Endodermal cell (in vitro differentiated cells): ENCODE measurements around the gene GZMB. TPM values are rescaled to one million over a fixed set of nuclear protein-coding genes. Genes with fewer than 3 reads are reported as not detected.
A peak's percentile ranks its signal among the peaks of the same experiment; 100 is the strongest.

Experiments
- DNase-seq: peaks from one replicate; pipeline ENCODE4 v3.0.0-alpha.2; 2017
- H3K27ac ChIP-seq: 2 replicates; pipeline ENCODE4 v1.5.1; 2013; ENCODE audit warnings: mild to moderate bottlenecking, low read depth, low read length, moderate library complexity
- H3K27me3 ChIP-seq: 2 replicates; pipeline ENCODE4 v1.6.1; 2013; ENCODE audit warnings: mild to moderate bottlenecking, low read length, moderate library complexity; ENCODE audit not compliant: insufficient read depth, control insufficient read depth, poor library complexity, severe bottlenecking
- H3K36me3 ChIP-seq: 2 replicates; pipeline ENCODE4 v1.7.0; 2013; ENCODE audit warnings: mild to moderate bottlenecking, low read length, moderate library complexity; ENCODE audit not compliant: control insufficient read depth, insufficient read depth
- H3K4me1 ChIP-seq: one replicate; pipeline ENCODE4 v1.7.0; 2013; ENCODE audit warnings: low read length; ENCODE audit not compliant: control insufficient read depth, insufficient read depth
- H3K4me3 ChIP-seq: 2 replicates; pipeline ENCODE4 v1.5.1; 2013; ENCODE audit warnings: mild to moderate bottlenecking, low read length, moderate library complexity
- H3K9ac ChIP-seq: 2 replicates; pipeline ENCODE4 v1.6.1; 2013; ENCODE audit warnings: mild to moderate bottlenecking, low read length, moderate library complexity; ENCODE audit not compliant: poor library complexity, severe bottlenecking; ENCODE audit errors: extremely low read depth
- H3K9me3 ChIP-seq: 2 replicates; pipeline ENCODE4 v1.6.1; 2013; ENCODE audit warnings: mild to moderate bottlenecking, low read length, moderate library complexity; ENCODE audit not compliant: control insufficient read depth
- H3K27ac Mint-ChIP-seq: 2 replicates; pipeline ENCODE4 v1.8.0; 2020; ENCODE audit warnings: mixed read lengths
- H3K27me3 Mint-ChIP-seq: 2 replicates; pipeline ENCODE4 v1.8.0; 2021; ENCODE audit warnings: mild to moderate bottlenecking, mixed read lengths; ENCODE audit not compliant: insufficient read depth
- H3K36me3 Mint-ChIP-seq: 2 replicates; pipeline ENCODE4 v1.8.0; 2020; ENCODE audit warnings: low read depth, mixed read lengths
- H3K4me1 Mint-ChIP-seq: 2 replicates; pipeline ENCODE4 v1.8.0; 2020; ENCODE audit warnings: mixed read lengths
- H3K4me3 Mint-ChIP-seq: 2 replicates; pipeline ENCODE4 v1.8.0; 2020; ENCODE audit warnings: mild to moderate bottlenecking, moderate library complexity, mixed read lengths
- H3K9me3 Mint-ChIP-seq: 2 replicates; pipeline ENCODE4 v1.8.0; 2020; ENCODE audit warnings: mild to moderate bottlenecking, mixed read lengths
- WGBS, 2 experiments: methylation state at CpG; one replicate each; pipeline versions ENCODE4 v1.1.5 to v1.1.7; 2013; ENCODE audit warnings: missing lambda C conversion rate in 2 of 2, mixed read lengths in 1 of 2; ENCODE audit not compliant: insufficient coverage in 1 of 2, insufficient read length in 1 of 2; 5-methylcytosine and 5-hydroxymethylcytosine counted together
- total RNA-seq, 2 donors: library from RNA; stranded (reverse); fragmentation: NEBNext Ultra II Directional in 1 of 2; extraction: Animal tissue kit (Norgen Biotek cat#: 25700) in 1 of 2; gene quantifications; 2 replicates in 1 of 2; 3 replicates in 1 of 2; pipeline ENCODE4 v1.2.1, GENCODE V29; 2021
- TF ChIP-seq, protein P1 (sequence below): fragments of 200-600 bp; sonication (generic); conservative IDR thresholded peaks from 2 replicates; pipeline ENCODE4 v1.5.0; 2021; ENCODE audit warnings: antibody characterized with exemption, mild to moderate bottlenecking

GZMB gene
- total RNA-seq, 2 donors from 2014 or later, result not detected

DNA sequence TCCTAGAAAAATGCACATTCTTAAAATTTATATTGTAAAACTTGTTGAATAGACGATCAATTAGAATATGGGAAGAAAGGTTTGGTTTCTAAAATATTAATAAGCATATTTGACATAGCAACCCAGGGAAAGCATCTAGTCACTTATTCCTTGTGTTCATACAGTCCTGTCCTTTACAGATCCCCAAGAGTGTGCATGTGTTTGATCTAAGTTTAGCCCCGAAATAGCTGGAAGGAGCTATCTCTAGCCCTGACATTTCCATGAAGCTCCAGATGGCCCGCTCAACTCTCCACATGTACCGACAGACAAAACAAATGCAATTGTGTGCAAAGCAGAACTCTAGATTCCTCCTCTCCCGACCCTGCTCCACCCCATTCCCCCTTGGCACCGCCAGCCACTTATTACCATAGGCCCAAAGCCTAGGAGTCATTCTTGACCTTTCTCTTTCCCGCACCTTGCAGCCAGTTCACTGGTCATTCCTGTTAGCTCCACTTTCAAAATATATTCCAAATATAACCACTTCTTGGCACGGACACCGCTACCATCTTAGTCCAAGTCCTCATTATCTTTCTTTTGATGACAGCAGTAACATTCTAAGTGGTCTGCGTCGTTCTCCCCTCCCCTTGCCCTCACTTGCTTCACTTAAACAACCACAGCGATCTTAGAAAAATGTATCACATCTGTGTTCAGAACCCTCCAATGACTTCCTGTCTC, 45.4 kb upstream of the GZMB start:
- Histone ChIP-seq H3K9ac (no peak overlapping the region), H3K9me3 (no peaks in the 10 kb centered on the region), H3K4me1 (no peaks in the 10 kb centered on the region), H3K27me3 (no peaks in the 10 kb centered on the region), H3K4me3 (no peak overlapping the region), H3K36me3 (no peaks in the 10 kb centered on the region), H3K27ac (no peak overlapping the region)
- WGBS, 2 experiments, result 75 to 79% methylated on average over 10 to 12 of the region's 12 CpGs
- peaks cover 2% of the 10 kb centered on the region for H3K4me1 Mint-ChIP-seq
- H3K27ac Mint-ChIP-seq, result no peak overlapping the region
- H3K36me3 Mint-ChIP-seq, result no peaks in the 10 kb centered on the region
- no peak overlapping the region for H3K4me3 Mint-ChIP-seq
- no peak for DNase-seq
- peaks cover 18% of the 10 kb centered on the region for H3K27me3 Mint-ChIP-seq
- TF ChIP-seq, protein P1, sequence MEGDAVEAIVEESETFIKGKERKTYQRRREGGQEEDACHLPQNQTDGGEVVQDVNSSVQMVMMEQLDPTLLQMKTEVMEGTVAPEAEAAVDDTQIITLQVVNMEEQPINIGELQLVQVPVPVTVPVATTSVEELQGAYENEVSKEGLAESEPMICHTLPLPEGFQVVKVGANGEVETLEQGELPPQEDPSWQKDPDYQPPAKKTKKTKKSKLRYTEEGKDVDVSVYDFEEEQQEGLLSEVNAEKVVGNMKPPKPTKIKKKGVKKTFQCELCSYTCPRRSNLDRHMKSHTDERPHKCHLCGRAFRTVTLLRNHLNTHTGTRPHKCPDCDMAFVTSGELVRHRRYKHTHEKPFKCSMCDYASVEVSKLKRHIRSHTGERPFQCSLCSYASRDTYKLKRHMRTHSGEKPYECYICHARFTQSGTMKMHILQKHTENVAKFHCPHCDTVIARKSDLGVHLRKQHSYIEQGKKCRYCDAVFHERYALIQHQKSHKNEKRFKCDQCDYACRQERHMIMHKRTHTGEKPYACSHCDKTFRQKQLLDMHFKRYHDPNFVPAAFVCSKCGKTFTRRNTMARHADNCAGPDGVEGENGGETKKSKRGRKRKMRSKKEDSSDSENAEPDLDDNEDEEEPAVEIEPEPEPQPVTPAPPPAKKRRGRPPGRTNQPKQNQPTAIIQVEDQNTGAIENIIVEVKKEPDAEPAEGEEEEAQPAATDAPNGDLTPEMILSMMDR, result no peak
- no peaks in the 10 kb centered on the region for H3K9me3 Mint-ChIP-seq

- Mint-ChIP-seq H3K9me3 (no peaks in the 10 kb centered on the region), H3K27ac (no peak overlapping the region), H3K27me3 (peaks cover 18% of the 10 kb centered on the region), H3K4me3 (no peak overlapping the region), H3K4me1 (peaks cover 2% of the 10 kb centered on the region), H3K36me3 (no peaks in the 10 kb centered on the region)
- no peaks in the 10 kb centered on the region for H3K27me3 ChIP-seq
- DNase-seq, result peak; percentile 90
- no peaks in the 10 kb centered on the region for H3K4me1 ChIP-seq
- no peaks in the 10 kb centered on the region for H3K9me3 ChIP-seq
- H3K9ac ChIP-seq, result no peak overlapping the region
- TF ChIP-seq, protein P1, result peak; percentile 100
- no peak overlapping the region for H3K27ac ChIP-seq
- no peaks in the 10 kb centered on the region for H3K36me3 ChIP-seq
- H3K4me3 ChIP-seq, result no peak overlapping the region
- 7 to 13% methylated on average over 5 to 9 of the region's 11 CpGs for WGBS, 2 experiments
Observed at GRCh38 chr14:24678801-24679247, 44.8 kb upstream of the GZMB start.

- no peaks in the 10 kb centered on the region for H3K36me3 Mint-ChIP-seq
- H3K4me3 ChIP-seq, result no peak overlapping the region
- no peak overlapping the region for H3K27ac ChIP-seq
- TF ChIP-seq, protein P1, result no peak
- peaks cover 18% of the 10 kb centered on the region for H3K27me3 Mint-ChIP-seq
- DNase-seq, result no peak
- no peaks in the 10 kb centered on the region for H3K9me3 Mint-ChIP-seq
- H3K27ac Mint-ChIP-seq, result no peak overlapping the region
- H3K4me1 Mint-ChIP-seq, result peaks cover 2% of the 10 kb centered on the region
- no peaks in the 10 kb centered on the region for H3K27me3 ChIP-seq
- no peak overlapping the region for H3K4me3 Mint-ChIP-seq
- no peaks in the 10 kb centered on the region for H3K4me1 ChIP-seq
- WGBS, 2 experiments, result 100% methylated on average over 1 of the region's 1 CpG; no CpG with 5 or more reads in 1 of the 2 experiments
- no peaks in the 10 kb centered on the region for H3K36me3 ChIP-seq
- no peak overlapping the region for H3K9ac ChIP-seq
- H3K9me3 ChIP-seq, result no peaks in the 10 kb centered on the region
Observed at GRCh38 chr14:24677956-24678355, 44.0 kb upstream of the GZMB start.
